MCF 10A (cell line): ENCODE results near the gene GLIS1. TPM values are rescaled to one million over a fixed set of nuclear protein-coding genes. Genes with fewer than 3 reads are reported as not detected.

Experiments
- BruUV-seq: library from RNA; stranded (reverse); fragments of 400-500 nt; replicated peaks from 2 replicates; lab custom pipeline; 2021; lab: Mats Ljungman, UMichigan
- CTCF ChIA-PET: fragments of 300-600 bp; sonication (Branson Sonifier 250); formaldehyde crosslinking; extraction: SDS; loops from one replicate; lab custom pipeline; 2021; ENCODE audit warnings: antibody characterized with exemption, inconsistent platforms; lab: Yijun Ruan, JAX
- POLR2A ChIA-PET: fragments of 300-600, 350-650 bp; sonication (Branson Sonifier 250); formaldehyde crosslinking; extraction: SDS; loops from one replicate; lab custom pipeline; 2020; ENCODE audit warnings: antibody characterized with exemption, inconsistent platforms; lab: Yijun Ruan, JAX
- DNase-seq: peaks from one replicate; pipeline ENCODE4 v3.0.0-alpha.2; 2018; ENCODE audit not compliant: unreplicated experiment
- H3K27ac Mint-ChIP-seq: one replicate; pipeline ENCODE4 v1.8.0; 2022; ENCODE audit warnings: mild to moderate bottlenecking, low read depth, mixed read lengths; ENCODE audit not compliant: unreplicated experiment
- H3K27me3 Mint-ChIP-seq: one replicate; pipeline ENCODE4 v1.8.0; 2022; ENCODE audit warnings: mixed read lengths; ENCODE audit not compliant: insufficient read depth, unreplicated experiment
- H3K36me3 Mint-ChIP-seq: one replicate; pipeline ENCODE4 v1.8.0; 2022; ENCODE audit warnings: mild to moderate bottlenecking, moderate library complexity, mixed read lengths; ENCODE audit not compliant: insufficient read depth, unreplicated experiment
- H3K4me1 Mint-ChIP-seq: one replicate; pipeline ENCODE4 v1.8.0; 2022; ENCODE audit warnings: mixed read lengths; ENCODE audit not compliant: insufficient read depth, unreplicated experiment
- H3K4me3 Mint-ChIP-seq: one replicate; pipeline ENCODE4 v1.8.0; 2022; ENCODE audit warnings: mild to moderate bottlenecking, moderate library complexity, mixed read lengths; ENCODE audit not compliant: unreplicated experiment
- H3K9me3 Mint-ChIP-seq: one replicate; pipeline ENCODE4 v1.8.0; 2022; ENCODE audit warnings: mixed read lengths; ENCODE audit not compliant: unreplicated experiment
- CTCF ChIP-seq: fragments of 200-600 bp; IDR thresholded peaks from one replicate; pipeline ENCODE4 v1.8.0; 2022; ENCODE audit warnings: antibody characterized with exemption, mild to moderate bottlenecking; ENCODE audit not compliant: unreplicated experiment
- intact Hi-C: fragments of 100-400 bp; cut with micrococcal nuclease; formaldehyde crosslinking; loops from 2 replicates; pipeline ENCODE4 v1.14.1; 2022
- total RNA-seq: library from RNA; stranded (reverse); gene quantifications from 2 replicates; pipeline ENCODE4 v1.2.3, GENCODE V29; 2022

Gene GLIS1
- total RNA-seq, 1 experiment from 2014 or later: 0.93 TPM

DNA sequence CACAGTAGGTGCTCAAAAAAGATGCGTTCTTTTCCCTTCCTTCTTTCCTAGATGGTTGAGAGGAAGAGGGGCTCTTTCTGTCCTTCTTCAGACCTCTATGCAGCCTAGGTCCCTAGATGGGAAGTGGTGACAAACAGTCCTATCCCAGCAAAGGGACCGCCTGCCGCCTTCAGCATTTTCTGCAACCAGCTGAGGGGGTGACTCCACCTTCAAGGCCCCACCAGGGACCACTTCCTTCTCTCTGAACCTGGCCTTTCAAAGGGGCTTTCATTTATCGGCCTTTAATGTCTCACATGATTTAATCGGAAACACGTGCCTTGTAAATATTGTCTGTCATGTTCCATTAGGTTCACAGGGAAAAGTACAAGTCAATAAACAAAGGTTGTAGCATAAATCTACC is 32.6 kb downstream of the GLIS1 start:
- intact Hi-C loops: no loop called here

GRCh38 chr1:53705446-53706096 is 33.4 kb downstream of the GLIS1 start:
- CTCF ChIA-PET: interaction anchor here (0.7 to 1.7 kb wide), 3 partner anchors 44 to 427 kb away, joined by 3 to 5 read pairs (median 3); no protein-coding TSS in a partner anchor
- no peak for DNase-seq
- H3K36me3 Mint-ChIP-seq: peaks cover 5% of the 10 kb centered on the region
- no peak for TF ChIP-seq CTCF
- no peaks in the 10 kb centered on the region for H3K4me1 Mint-ChIP-seq
- no TSS peak for BruUV-seq
- H3K4me3 Mint-ChIP-seq: no peak overlapping the region
- H3K27me3 Mint-ChIP-seq: no peaks in the 10 kb centered on the region
- intact Hi-C loops: no loop called here
- POLR2A ChIA-PET: interaction anchor here (1.3 kb wide), 1 partner anchor 133 kb away, joined by 3 read pairs; no protein-coding TSS in a partner anchor
- H3K9me3 Mint-ChIP-seq: no peaks in the 10 kb centered on the region
- no peak overlapping the region for H3K27ac Mint-ChIP-seq

More for the DNA sequence above, 32.6 kb downstream of the GLIS1 start:
- Mint-ChIP-seq H3K27me3 (no peaks in the 10 kb centered on the region), H3K36me3 (peaks cover 5% of the 10 kb centered on the region), H3K4me3 (no peak overlapping the region), H3K9me3 (no peaks in the 10 kb centered on the region), H3K27ac (no peak overlapping the region), H3K4me1 (no peaks in the 10 kb centered on the region)
- no TSS peak for BruUV-seq
- TF ChIP-seq CTCF: no peak
- no peak for DNase-seq
- CTCF ChIA-PET: no interaction called here
- POLR2A ChIA-PET: interaction anchor here (1.3 kb wide), 1 partner anchor 134 kb away, joined by 3 read pairs; no protein-coding TSS in a partner anchor

DNA sequence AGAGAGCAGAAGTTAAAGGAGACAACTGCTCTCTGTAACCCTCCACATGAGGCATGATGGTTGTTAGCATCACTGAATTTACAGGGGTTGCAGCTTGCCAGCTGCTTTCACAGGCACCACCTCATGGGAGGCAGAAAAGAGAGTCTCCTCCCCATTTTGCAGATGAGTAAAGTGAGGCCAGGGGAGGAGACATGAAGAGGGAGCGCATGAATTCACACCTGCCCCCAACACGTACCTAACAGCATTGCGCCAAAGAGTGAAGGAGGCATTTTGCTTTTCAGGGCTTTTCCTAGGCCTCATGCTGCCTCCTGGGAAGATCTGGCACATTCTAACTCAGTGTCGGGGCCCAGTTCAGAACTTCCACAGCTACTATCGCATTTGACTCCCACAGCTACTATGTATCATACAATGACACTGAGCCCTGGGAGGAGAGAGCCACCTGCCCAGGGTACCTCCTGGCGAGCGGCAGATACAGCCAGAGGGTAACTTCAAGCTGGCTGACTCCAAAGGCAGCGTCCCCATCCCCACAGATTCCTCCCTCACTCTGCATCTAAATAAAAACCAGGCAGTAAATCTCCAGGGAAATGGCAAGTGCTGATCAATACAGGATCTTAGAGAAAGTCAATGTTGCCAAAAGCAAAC is 34.0 kb downstream of the GLIS1 start:
- intact Hi-C loops: no loop called here
- no peak overlapping the region for H3K4me3 Mint-ChIP-seq

More for the DNA sequence above, 34.0 kb downstream of the GLIS1 start:
- H3K36me3 Mint-ChIP-seq: peaks cover 5% of the 10 kb centered on the region
- no peak for DNase-seq
- TF ChIP-seq CTCF: no peak
- ChIA-PET CTCF (interaction anchor here (0.7 to 1.7 kb wide), 3 partner anchors 45 to 427 kb away, joined by 3 to 5 read pairs (median 3); no protein-coding TSS in a partner anchor), POLR2A (no interaction called here)
- no peaks in the 10 kb centered on the region for H3K4me1 Mint-ChIP-seq
- BruUV-seq: no TSS peak
- no peaks in the 10 kb centered on the region for H3K9me3 Mint-ChIP-seq
- no peak overlapping the region for H3K27ac Mint-ChIP-seq
- H3K27me3 Mint-ChIP-seq: no peaks in the 10 kb centered on the region
